ENCODE data around the gene AKAP9.

GRCh38 chr7:92092210-92092609 is 151.5 kb downstream of the AKAP9 start:
- TF ChIP-seq, protein P1, sequence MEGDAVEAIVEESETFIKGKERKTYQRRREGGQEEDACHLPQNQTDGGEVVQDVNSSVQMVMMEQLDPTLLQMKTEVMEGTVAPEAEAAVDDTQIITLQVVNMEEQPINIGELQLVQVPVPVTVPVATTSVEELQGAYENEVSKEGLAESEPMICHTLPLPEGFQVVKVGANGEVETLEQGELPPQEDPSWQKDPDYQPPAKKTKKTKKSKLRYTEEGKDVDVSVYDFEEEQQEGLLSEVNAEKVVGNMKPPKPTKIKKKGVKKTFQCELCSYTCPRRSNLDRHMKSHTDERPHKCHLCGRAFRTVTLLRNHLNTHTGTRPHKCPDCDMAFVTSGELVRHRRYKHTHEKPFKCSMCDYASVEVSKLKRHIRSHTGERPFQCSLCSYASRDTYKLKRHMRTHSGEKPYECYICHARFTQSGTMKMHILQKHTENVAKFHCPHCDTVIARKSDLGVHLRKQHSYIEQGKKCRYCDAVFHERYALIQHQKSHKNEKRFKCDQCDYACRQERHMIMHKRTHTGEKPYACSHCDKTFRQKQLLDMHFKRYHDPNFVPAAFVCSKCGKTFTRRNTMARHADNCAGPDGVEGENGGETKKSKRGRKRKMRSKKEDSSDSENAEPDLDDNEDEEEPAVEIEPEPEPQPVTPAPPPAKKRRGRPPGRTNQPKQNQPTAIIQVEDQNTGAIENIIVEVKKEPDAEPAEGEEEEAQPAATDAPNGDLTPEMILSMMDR (IDR thresholded peaks at IDR 0.05; ENCODE audit: insufficient read depth, low read length, poor library complexity, severe bottlenecking): no peak
- TF ChIP-seq EZH2phosphoT487 (conservative IDR thresholded peaks at IDR 0.05; ENCODE audit: low read length): no peak
